Activated gamma-delta T cell treated with Interleukin-2 at 50 U/mL for 16 hours (primary cell): ENCODE measurements around the gene C11orf58.

ENCODE experiments used
- DNase-seq: peaks from one replicate; pipeline ENCODE4 v3.0.0-alpha.2; 2020

C11orf58 gene

GRCh38 chr11:16770016-16770415, 31.6 kb downstream of the C11orf58 start:
- DNase-seq = no peak

GRCh38 chr11:16771350-16772140, 33.1 kb downstream of the C11orf58 start:
- DNase-seq = no peak

DNA sequence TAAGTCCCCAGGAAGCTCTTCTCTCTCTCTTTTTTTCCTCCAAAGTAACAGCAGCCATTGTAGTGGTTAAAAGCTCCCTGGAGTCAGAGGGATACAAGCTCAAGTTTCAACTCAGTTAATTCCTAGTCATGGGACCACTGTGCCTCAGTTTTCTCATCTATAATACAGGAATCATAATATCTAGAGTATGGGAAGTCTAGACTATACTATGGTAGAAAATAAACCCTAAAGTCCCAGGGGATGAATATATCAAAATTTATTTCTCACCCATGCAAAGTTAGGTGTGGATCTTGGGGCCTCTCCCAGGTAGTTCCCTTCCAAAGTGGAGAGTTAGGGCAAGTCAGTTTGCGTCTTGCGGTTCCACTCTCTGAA, 33.7 kb downstream of the C11orf58 start:
- DNase-seq = no peak

DNA sequence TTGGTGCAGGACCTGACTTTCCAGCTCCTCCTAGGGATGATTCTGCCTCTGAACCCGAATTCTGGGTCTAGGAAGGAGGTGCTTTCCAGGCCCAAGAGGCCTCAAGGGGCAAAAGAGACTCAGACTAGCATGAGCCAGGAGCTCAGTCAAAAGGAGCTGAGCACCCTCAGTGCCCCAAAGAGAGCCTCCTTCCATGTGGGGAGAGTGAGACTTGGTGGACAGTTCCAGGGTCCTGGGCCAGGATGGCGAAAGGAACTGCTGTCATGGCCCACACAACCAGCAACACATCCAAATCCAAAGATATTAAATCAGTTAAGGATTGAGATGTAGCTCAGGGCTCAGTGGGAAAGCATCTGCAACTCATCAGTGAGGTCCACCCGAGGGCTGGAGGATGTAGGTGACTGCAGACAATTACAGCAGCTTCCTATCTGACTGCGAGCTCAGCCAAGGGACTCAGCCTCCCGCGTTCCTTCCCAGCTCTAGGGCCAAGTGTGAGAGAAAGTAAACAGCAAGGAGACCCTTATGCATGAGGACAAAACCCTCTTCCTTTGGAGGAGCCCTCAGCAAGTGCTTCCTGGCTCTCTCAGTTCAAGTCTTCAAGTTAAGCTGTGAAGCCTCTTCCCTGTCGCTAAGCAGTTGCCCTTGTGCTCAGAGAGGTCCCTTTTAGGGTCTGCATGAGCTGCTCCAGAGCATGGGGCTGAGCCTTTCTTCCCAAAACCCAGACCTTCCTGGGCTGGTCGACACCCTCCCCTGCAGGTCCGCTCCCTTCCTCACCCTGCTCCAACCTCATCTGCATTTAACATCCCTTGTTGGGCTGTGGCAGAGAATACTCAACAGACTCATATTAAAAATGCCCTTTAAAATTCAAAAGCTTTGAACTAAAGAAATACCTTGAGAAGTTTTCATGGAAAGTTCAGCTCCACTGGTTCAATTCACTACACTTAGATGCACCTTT, 35.8 kb downstream of the C11orf58 start:
- DNase-seq = no peak

GRCh38 chr11:16774936-16775613, 36.6 kb downstream of the C11orf58 start:
- no peak for DNase-seq

GRCh38 chr11:16775614-16776283, 37.3 kb downstream of the C11orf58 start:
- no peak for DNase-seq

DNA sequence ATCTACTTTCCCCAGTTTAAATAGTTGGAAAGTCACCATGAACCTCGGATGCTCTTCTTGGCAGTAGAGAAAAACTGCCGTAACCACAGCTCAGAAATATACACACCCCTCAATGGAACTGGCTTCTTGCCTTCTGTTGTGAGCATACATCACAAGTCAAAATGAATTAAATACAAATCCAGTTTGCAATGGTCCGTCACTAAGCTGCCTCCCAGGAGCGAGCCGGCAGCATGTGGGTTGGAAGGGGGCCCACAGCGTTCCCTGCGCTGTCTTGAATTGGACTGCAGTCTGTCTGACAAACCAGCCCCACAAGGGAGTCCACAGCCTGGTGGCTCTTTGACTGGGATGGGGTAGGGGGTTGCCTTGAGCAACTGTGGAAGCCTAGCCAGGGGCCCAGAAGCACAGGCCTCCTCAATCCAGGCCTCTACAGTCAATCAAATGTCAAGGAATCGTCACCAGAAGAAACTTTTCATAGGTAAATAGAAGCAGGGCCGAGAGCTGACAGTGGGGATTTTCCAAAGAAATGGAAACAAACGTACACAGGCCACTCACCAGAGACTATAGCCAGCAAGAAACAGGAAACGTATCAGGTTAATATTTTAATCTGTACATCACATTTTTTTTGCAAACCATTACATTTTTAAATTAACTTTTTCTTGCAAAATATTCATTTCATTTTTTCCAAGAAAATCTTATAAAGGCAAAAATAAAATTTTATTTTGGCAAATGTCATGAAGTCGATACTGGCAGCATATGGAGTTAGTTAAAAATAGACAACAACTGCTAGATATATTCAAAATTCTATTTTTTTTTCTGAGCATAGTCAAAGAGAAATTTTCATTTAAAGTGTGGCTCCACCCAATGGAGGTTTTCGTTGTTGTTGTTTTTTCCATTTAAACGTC, 38.5 kb downstream of the C11orf58 start:
- DNase-seq = no peak

DNA sequence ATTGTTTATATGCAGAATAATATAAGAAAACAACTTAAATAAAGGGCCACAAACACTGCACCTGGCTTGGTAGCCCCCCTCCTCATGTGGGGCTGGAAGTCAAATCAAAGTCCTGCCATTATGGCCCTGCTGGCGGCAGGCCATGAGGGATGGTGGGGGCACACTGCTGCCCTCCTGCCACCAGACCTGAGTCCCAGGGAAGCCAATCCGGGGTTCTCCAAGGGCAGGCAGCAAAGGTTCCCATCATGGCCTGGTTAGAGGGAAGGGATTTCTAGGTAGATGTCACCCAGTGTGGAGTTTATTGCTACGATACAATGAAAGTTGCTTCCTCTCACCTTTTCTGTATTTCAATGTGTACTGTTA, 39.1 kb downstream of the C11orf58 start:
- DNase-seq = no peak

GRCh38 chr11:16778286-16778685, 39.8 kb downstream of the C11orf58 start:
- no peak for DNase-seq

DNA sequence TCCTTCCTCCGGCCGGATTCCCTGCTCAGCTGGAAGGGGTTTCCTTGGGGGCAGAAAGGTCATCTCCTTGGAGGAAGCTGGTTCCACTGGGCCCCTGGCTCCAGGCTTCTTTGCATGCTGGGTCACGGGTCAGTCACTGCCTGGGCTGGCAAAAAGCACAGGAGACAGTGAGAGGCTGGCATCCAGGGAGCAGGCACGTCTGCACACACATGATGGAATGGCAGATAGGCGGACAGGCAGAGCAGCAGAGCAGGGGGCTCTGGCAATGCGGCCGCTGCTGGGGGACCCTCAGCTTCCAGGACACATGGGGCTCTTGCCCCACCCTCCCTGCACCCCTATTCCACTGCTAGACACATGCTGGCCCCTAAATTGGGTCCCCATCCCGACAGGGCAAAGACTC, 40.4 kb downstream of the C11orf58 start:
- no peak for DNase-seq

GRCh38 chr11:16779436-16779835, 41.0 kb downstream of the C11orf58 start:
- DNase-seq = no peak

- DNase-seq = no peak
These were observed 41.7 kb downstream of the C11orf58 start for GRCh38 chr11:16780146-16780545.

DNA sequence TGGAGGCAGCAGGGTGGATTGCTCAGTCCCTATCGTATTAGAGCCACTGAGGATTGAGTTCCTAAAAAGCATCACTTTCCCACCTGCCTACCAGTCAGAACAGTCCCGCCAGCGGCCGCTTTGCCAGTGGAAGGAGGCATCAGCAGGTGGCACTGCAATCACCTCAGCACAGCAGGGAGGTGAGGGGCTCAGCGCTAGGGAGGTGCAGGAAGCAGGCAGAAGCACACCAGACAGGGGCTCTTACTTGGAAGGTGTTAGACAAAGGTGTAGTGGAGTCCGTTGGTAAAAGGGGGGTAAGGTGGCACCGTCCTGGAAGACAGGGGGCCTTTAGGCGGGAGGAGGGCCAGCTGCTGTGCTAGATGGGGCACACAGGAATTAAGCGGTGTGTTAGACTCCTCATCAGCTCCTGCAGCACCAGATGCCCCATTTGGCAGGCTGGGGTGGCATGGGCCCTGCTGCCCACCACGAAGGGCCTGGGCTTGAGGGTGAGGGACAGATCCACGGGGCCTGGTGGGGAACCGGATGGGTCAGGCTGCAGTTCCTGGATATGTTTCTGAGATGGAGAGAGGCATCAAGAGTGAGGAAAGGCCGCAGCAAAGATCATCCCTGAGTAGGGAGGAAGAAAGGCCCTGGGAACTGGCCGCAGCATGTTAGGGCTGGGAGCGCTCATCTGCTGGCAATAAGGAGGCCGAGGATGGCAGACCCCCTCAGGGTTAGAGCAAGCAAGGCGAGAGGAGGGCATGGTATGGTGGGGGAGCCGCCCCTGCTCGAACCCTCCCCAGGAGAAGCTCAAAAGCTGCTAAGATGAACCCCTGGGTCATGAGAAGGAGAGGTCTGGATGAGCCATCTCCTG, 42.5 kb downstream of the C11orf58 start:
- no peak for DNase-seq

DNA sequence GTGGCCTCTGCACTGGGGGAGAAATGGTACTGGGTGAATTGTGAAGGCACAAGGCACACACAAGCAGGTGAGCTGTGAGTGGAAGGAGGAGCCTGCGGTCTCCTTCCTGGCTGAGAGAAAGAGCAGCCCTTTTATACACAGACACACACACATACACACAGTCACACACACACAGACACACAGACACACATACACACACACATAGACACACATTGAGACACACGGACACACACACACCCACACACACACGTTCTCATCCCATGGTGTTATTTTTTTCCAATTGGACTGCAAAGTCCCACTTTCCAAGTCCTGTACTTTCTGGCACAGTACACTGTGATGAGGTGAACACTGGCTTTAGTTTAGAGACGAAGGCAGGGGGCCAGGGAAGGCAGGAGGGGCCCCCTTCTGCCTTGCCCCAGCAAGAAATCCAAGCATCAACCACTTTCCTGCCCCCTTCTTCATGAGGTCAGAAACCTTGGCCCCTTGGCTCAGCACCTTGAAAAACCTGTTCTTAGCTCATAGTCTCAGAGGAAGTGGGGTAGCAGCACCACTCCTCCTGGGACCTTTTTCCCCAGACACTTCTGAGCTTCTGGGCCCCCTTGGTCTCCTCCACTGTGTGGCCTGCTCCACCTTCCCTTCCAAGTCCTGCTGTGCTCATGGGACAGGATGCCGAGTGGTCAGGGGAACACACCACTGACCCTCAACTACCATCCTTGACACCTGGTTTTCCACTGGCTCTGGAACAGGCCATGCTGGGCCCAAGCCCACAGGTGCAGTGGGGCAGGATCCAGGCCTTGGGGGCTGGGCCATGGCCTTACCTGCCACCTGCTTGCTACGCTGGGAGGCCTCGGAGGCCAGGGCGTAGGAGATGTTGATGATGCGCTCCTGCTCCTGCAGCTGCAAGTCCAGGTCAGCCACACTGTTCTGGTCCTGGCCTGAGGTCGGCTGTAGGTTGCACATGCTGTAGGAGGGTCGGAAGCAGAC, 43.8 kb downstream of the C11orf58 start:
- no peak for DNase-seq

DNA sequence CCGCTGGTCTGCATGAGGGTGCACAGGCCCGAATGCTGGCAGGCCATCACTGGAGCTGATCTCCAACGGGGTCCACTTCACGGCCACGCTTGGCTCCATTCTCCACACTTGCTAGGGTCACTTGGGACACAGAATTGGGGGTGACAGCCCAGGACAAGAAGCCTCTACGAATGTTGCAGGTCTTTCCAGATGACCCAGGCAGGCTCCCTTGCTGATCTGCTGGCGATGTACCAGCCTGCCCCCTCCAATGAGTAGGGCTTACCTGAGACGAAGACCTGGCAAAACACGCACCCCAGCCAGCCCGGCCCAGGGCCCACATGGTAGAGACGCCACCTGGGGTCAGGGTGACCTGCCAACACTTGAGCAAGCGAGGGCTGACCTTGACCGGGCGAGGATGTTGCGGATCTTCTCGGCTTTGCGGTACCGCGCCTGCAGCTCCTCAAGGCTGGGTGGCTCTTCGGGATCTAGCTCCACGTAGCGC, 44.9 kb downstream of the C11orf58 start:
- no peak for DNase-seq

DNA sequence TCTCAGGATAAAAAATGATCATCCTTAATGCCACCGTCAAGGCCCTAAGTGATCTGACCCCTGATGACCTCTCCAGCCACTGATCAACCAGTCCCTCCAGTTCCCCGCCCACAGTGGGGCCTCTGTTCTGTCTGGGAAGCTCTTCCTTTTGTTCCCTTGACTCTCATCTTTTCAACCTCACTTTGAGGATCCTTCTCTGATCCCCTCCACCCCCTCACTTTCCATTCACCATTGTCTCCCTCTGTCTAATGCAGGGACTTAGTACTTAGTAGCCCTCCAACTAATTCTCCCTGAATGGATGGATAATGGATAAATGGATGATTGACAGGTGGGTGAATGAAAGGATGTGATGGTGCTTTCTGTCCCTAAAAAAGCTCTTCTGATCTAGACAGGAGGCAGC, 45.6 kb downstream of the C11orf58 start:
- DNase-seq = no peak

DNA sequence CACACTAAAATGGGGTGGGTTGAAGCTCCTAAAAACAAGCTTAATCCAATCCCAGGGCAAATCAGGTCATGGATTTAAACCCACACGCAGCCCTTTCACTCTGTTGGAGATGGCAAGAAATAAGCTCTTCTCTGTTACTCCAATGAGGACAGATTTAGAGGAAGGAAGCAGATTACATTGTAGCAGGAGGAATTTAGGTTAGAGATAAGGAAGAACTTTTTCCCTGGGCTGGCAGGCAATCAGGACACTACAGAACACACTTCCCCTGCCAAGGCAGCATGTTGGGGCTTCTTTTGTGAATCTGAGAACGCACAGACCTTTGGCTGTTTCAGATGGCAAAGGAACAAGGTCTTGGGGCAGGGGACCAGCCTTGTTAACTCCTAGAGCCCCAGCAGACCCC, 46.2 kb downstream of the C11orf58 start:
- no peak for DNase-seq

GRCh38 chr11:16785520-16786128, 47.2 kb downstream of the C11orf58 start:
- DNase-seq = peak; percentile 42

DNA sequence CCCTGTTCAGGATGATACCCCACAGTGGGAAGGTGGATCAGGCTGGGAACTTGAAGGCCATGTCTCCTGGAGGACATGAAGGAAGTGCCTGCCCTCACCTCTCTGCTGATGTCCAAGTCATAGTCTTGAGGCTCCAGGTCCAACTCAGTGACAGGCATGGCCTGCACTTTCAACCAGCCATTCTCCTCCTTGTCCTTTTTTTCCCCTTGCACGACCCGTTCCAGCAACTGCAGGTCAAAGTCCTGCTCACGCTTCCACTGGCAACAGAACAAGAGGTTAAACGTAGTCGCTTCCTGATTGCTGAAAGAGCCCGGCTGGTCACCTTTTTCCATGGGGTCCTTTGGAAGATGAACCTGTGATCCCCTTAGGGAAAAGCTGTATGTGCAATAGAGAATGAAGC, 47.7 kb downstream of the C11orf58 start:
- DNase-seq = no peak
